OCI-LY1 (cell line): Measurements from ENCODE around the gene ARID3A.

Source experiments
- EZH2 ChIP-seq: fragments of 200-600 bp; sonication (generic), shearing (Covaris generic); IDR thresholded peaks from 2 replicates; pipeline ENCODE4 v1.8.0; 2017; ENCODE audit warnings: borderline replicate concordance, mixed run types, mild to moderate bottlenecking, antibody characterized with exemption, low read length, moderate library complexity, mixed read lengths
- TF ChIP-seq, protein P1 (sequence below): fragments of 200-600 bp; sonication (generic), shearing (Covaris generic); IDR thresholded peaks from 2 replicates; pipeline ENCODE4 v1.5.1; 2017; ENCODE audit warnings: mild to moderate bottlenecking, antibody characterized with exemption, low read length, moderate library complexity, mixed read lengths

- no peak for TF ChIP-seq EZH2
- TF ChIP-seq, protein P1, sequence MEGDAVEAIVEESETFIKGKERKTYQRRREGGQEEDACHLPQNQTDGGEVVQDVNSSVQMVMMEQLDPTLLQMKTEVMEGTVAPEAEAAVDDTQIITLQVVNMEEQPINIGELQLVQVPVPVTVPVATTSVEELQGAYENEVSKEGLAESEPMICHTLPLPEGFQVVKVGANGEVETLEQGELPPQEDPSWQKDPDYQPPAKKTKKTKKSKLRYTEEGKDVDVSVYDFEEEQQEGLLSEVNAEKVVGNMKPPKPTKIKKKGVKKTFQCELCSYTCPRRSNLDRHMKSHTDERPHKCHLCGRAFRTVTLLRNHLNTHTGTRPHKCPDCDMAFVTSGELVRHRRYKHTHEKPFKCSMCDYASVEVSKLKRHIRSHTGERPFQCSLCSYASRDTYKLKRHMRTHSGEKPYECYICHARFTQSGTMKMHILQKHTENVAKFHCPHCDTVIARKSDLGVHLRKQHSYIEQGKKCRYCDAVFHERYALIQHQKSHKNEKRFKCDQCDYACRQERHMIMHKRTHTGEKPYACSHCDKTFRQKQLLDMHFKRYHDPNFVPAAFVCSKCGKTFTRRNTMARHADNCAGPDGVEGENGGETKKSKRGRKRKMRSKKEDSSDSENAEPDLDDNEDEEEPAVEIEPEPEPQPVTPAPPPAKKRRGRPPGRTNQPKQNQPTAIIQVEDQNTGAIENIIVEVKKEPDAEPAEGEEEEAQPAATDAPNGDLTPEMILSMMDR = no peak
Measured at GRCh38 chr19:950352-951066, 24.7 kb downstream of the ARID3A start.
